Neuronal stem cell (in vitro differentiated cells): Measurements from ENCODE around the gene FBXL20.
A peak's percentile ranks its signal among the peaks of the same experiment; 100 is the strongest.

Source experiments
- DNase-seq: peaks from one replicate; pipeline ENCODE4 v3.0.0-alpha.2; 2013; ENCODE audit warnings: low spot score
- H2AFZ ChIP-seq: one replicate; pipeline ENCODE4 v1.6.1; 2013; ENCODE audit warnings: mild to moderate bottlenecking, low read length, inconsistent platforms
- H2AK5ac ChIP-seq: 2 replicates; pipeline ENCODE4 v1.6.1; 2013; ENCODE audit warnings: low read depth, mild to moderate bottlenecking, inconsistent platforms, low read length, moderate library complexity, mixed read lengths
- H2BK120ac ChIP-seq: 2 replicates; pipeline ENCODE4 v1.6.1; 2013; ENCODE audit warnings: low read depth, mild to moderate bottlenecking, inconsistent platforms, low read length, moderate library complexity, mixed read lengths
- H2BK12ac ChIP-seq: one replicate; pipeline ENCODE4 v1.6.1; 2013; ENCODE audit warnings: low read length, inconsistent platforms
- H2BK15ac ChIP-seq: 2 replicates; pipeline ENCODE4 v1.6.1; 2013; ENCODE audit warnings: mild to moderate bottlenecking, low read length, inconsistent platforms, mixed read lengths
- H2BK5ac ChIP-seq: one replicate; pipeline ENCODE4 v1.6.1; 2013; ENCODE audit warnings: inconsistent platforms, mild to moderate bottlenecking, low read length, moderate library complexity
- H3K14ac ChIP-seq: one replicate; pipeline ENCODE4 v1.6.1; 2013; ENCODE audit warnings: low read length, inconsistent platforms
- H3K18ac ChIP-seq: 2 replicates; pipeline ENCODE4 v1.6.1; 2013; ENCODE audit warnings: low read length, inconsistent platforms
- H3K23ac ChIP-seq: 2 replicates; pipeline ENCODE4 v1.6.1; 2013; ENCODE audit warnings: low read depth, mild to moderate bottlenecking, mixed read lengths, low read length, inconsistent platforms; ENCODE audit not compliant: poor library complexity
- H3K27ac ChIP-seq: replicated peaks from 3 replicates; pipeline ENCODE4 v1.5.1; 2013; ENCODE audit warnings: low read length, inconsistent platforms
- H3K27me3 ChIP-seq, 3 experiments: 2 replicates each; pipeline ENCODE4 v1.6.1; 2013; ENCODE audit warnings: low read length in 3 of 3, mild to moderate bottlenecking in 2 of 3, inconsistent platforms in 1 of 3, low read depth in 1 of 3, mixed read lengths in 1 of 3, moderate library complexity in 1 of 3; ENCODE audit not compliant: control insufficient read depth in 3 of 3, insufficient read depth in 3 of 3
- H3K36me3 ChIP-seq, 2 donors: replicated peaks in 1 of 2; 2 replicates each; pipeline ENCODE4 v1.6.1; 2013; ENCODE audit warnings: low read length in 2 of 2; ENCODE audit not compliant: control insufficient read depth in 2 of 2, insufficient read depth in 2 of 2
- H3K4ac ChIP-seq: 2 replicates; pipeline ENCODE4 v1.6.1; 2013; ENCODE audit warnings: inconsistent platforms, mild to moderate bottlenecking, low read length, moderate library complexity
- H3K4me1 ChIP-seq, 2 donors: 1 replicate in 1 of 2; 2 replicates in 1 of 2; pipeline ENCODE4 v1.6.1; 2013; ENCODE audit warnings: low read length in 2 of 2, low read depth in 1 of 2; ENCODE audit not compliant: control insufficient read depth in 2 of 2, insufficient read depth in 1 of 2
- H3K4me2 ChIP-seq: one replicate; pipeline ENCODE4 v1.6.1; 2013; ENCODE audit warnings: mild to moderate bottlenecking, low read length, inconsistent platforms; ENCODE audit not compliant: insufficient read depth, poor library complexity, severe bottlenecking
- H3K4me3 ChIP-seq, 2 donors: 2 replicates each; pipeline ENCODE4 v1.5.1; 2013; ENCODE audit warnings: low read length in 2 of 2, mild to moderate bottlenecking in 2 of 2, inconsistent platforms in 1 of 2, moderate library complexity in 1 of 2
- H3K79me1 ChIP-seq: one replicate; pipeline ENCODE4 v1.6.1; 2013; ENCODE audit warnings: low read depth, mild to moderate bottlenecking, inconsistent platforms, low read length, moderate library complexity
- H3K9ac ChIP-seq: one replicate; pipeline ENCODE4 v1.6.1; 2013; ENCODE audit warnings: mild to moderate bottlenecking, low read depth, low read length, inconsistent platforms; ENCODE audit not compliant: poor library complexity
- H3K9me3 ChIP-seq, 2 donors: replicated peaks in 1 of 2; 2 replicates each; pipeline versions ENCODE3 to v1.6.1; 2013; ENCODE audit warnings: low read length in 2 of 2, mild to moderate bottlenecking in 2 of 2, inconsistent platforms in 1 of 2, low read depth in 1 of 2, mixed read lengths in 1 of 2, moderate library complexity in 1 of 2; ENCODE audit not compliant: control insufficient read depth in 2 of 2, insufficient read depth in 1 of 2
- H4K8ac ChIP-seq: one replicate; pipeline ENCODE4 v1.6.1; 2013; ENCODE audit warnings: low read depth, mild to moderate bottlenecking, inconsistent platforms, low read length, moderate library complexity
- H4K91ac ChIP-seq: one replicate; pipeline ENCODE4 v1.6.1; 2013; ENCODE audit warnings: low read length, low read depth, mild to moderate bottlenecking, inconsistent platforms; ENCODE audit not compliant: poor library complexity
- WGBS, 2 donors: extraction: QIAGEN DNeasy Blood & Tissue Kit; methylation state at CpG; one replicate each; pipeline ENCODE4 v1.1.7; 2013; ENCODE audit warnings: missing lambda C conversion rate in 2 of 2, mixed read lengths in 1 of 2; ENCODE audit not compliant: insufficient read length in 2 of 2, insufficient replicate concordance in 1 of 2; ENCODE audit errors: extremely low coverage in 2 of 2; 5-methylcytosine and 5-hydroxymethylcytosine counted together

Gene FBXL20

GRCh38 chr17:39217734-39218369 lies 183.6 kb downstream of the FBXL20 start:
- Histone ChIP-seq H2BK120ac (no peak overlapping the region), H3K18ac (peak overlapping the region; percentile 59), H3K4me3 (no peak overlapping the region), H2BK15ac (peak overlapping the region; percentile 40), H2AFZ (peak overlapping the region; percentile 17), H4K91ac (no peak overlapping the region), H3K27ac (no peak overlapping the region), H4K8ac (no peak overlapping the region), H2BK5ac (no peak overlapping the region), H3K79me1 (no peaks in the 10 kb centered on the region), H3K9ac (peak overlapping the region; percentile 66), H3K27me3 (peaks cover 0 to 81% (median 31%) of the 10 kb centered on the region in 3 experiments), H3K4me1 (peaks cover 0 to 1% of the 10 kb centered on the region in 2 donors), H3K4ac (no peak overlapping the region), H3K4me2 (no peak overlapping the region), H2BK12ac (no peak overlapping the region), H3K23ac (no peak overlapping the region), H3K14ac (no peak overlapping the region), H2AK5ac (no peak overlapping the region), H3K9me3 (no peaks in the 10 kb centered on the region), H3K36me3 (no peaks in the 10 kb centered on the region)
- WGBS, 2 donors, result no CpG with 5 or more reads among the region's 24 CpGs
- no peak for DNase-seq

- Histone ChIP-seq H3K9ac (no peak overlapping the region), H3K27me3 (peaks cover 0 to 92% (median 31%) of the 10 kb centered on the region in 3 experiments), H3K4me3 (no peak overlapping the region), H2AFZ (no peak overlapping the region), H2BK120ac (peak overlapping the region; percentile 26), H3K9me3 (no peaks in the 10 kb centered on the region), H3K36me3 (no peaks in the 10 kb centered on the region), H4K91ac (no peak overlapping the region), H2BK15ac (no peak overlapping the region), H3K27ac (no peak overlapping the region), H3K4me2 (no peak overlapping the region), H2BK12ac (peak overlapping the region; percentile 50), H2AK5ac (peak overlapping the region; percentile 90), H3K79me1 (no peaks in the 10 kb centered on the region), H4K8ac (no peak overlapping the region), H3K14ac (no peak overlapping the region), H3K4me1 (peaks cover 9 to 14% of the 10 kb centered on the region in 2 donors), H3K18ac (no peak overlapping the region), H3K23ac (no peak overlapping the region), H3K4ac (no peak overlapping the region), H2BK5ac (no peak overlapping the region)
- no peak for DNase-seq
- WGBS, 2 donors, result no CpG with 5 or more reads among the region's 9 CpGs
Observed at GRCh38 chr17:39213852-39214251, 187.6 kb downstream of the FBXL20 start.

- Histone ChIP-seq H3K14ac (no peak overlapping the region), H2AFZ (no peak overlapping the region), H3K36me3 (no peaks in the 10 kb centered on the region), H4K8ac (no peak overlapping the region), H2BK5ac (peak overlapping the region; percentile 45), H3K9me3 (no peaks in the 10 kb centered on the region), H3K4me3 (no peak overlapping the region), H2BK120ac (no peak overlapping the region), H3K79me1 (no peaks in the 10 kb centered on the region), H3K4me2 (no peak overlapping the region), H3K18ac (no peak overlapping the region), H3K4ac (no peak overlapping the region), H3K4me1 (peaks cover 14 to 18% of the 10 kb centered on the region in 2 donors), H3K27ac (no peak overlapping the region), H3K23ac (no peak overlapping the region), H4K91ac (no peak overlapping the region), H2BK15ac (no peak overlapping the region), H3K27me3 (peaks cover 0 to 92% (median 24%) of the 10 kb centered on the region in 3 experiments), H2BK12ac (no peak overlapping the region), H3K9ac (no peak overlapping the region), H2AK5ac (peak overlapping the region; percentile 9)
- no peak for DNase-seq
- no CpG with 5 or more reads among the region's 16 CpGs for WGBS, 2 donors
Observed at GRCh38 chr17:39212841-39213480, 188.5 kb downstream of the FBXL20 start.

- H3K27ac ChIP-seq, result no peak overlapping the region
Observed at GRCh38 chr17:39212195-39212810, 189.1 kb downstream of the FBXL20 start.

More at GRCh38 chr17:39212195-39212810, 189.1 kb downstream of the FBXL20 start:
- Histone ChIP-seq H2BK5ac (peak overlapping the region; percentile 45), H3K4me1 (peaks cover 14 to 18% of the 10 kb centered on the region in 2 donors), H2BK12ac (no peak overlapping the region), H2BK15ac (peak overlapping the region; percentile 60), H3K4me2 (no peak overlapping the region), H4K91ac (no peak overlapping the region), H3K4me3 (peak overlapping the region in 1 of 2 donors; percentile 23), H3K9ac (no peak overlapping the region), H2AFZ (no peak overlapping the region), H3K36me3 (no peaks in the 10 kb centered on the region), H3K79me1 (no peaks in the 10 kb centered on the region), H2AK5ac (peak overlapping the region; percentile 68), H3K4ac (no peak overlapping the region), H4K8ac (no peak overlapping the region), H3K27me3 (peaks cover 0 to 89% (median 21%) of the 10 kb centered on the region in 3 experiments), H3K23ac (peak overlapping the region; percentile 68), H2BK120ac (no peak overlapping the region), H3K14ac (no peak overlapping the region), H3K18ac (peak overlapping the region; percentile 40), H3K9me3 (no peaks in the 10 kb centered on the region)
- WGBS, 2 donors, result no CpG with 5 or more reads among the region's 11 CpGs
- no peak for DNase-seq
